Activated CD4-positive, alpha-beta T cell treated with anti-CD3 and anti-CD28 coated beads, Interleukin-2, amount 50 U/mL, for 4 hours (primary cell): ENCODE results near the gene NLRP2B.
"Not testable (repeated sequence)": the region's sequence is repeated elsewhere in the genome, so short reads cannot be mapped to it uniquely, and the experiment has no call there.

ENCODE experiments used
- DNase-seq, 2 experiments: peaks; one replicate each; pipeline ENCODE4 v3.0.0-alpha.2; 2020

NLRP2B gene

DNA sequence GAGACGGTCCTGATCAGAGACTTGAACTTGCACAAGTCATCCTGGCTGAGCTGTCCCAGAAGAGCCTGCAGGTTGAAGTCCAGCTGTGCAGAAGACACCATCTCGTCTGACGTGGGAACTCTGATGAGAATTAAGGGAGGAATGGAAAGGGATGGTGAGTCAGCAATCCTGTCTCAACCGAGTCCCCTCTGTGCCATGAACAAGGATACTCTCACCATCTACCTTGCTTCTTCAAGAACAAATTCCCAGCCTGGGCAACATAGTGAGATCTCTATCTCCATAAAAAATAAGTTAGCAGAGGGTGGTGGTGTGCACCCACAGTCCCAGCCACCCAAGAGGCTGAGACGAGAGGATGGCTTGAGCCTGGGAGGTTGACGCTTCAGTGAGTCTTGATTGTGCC lies at the start of gene NLRP2B:
Gene NLRP2B, minus strand, starts transcription at position 101 of the 400 bp plus-strand sequence.
- DNase-seq = no peak

DNA sequence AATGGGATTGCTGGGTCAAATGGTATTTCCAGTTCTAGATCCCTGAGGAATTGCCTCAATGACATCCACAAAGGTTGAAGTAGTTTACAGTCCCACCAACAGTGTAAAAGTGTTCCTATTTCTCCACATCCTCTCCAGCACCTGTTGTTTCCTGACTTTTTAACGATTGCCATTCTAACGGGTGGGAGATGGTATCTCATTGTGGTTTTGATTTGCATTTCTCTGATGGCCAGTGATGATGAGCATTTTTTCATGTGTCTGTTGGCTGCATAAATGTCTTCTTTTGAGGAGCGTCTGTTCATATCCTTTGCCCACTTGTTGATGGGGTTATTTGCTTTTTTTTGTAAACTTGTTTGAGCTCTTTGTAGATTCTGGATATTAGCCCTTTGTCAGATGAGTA lies 45.9 kb upstream of the NLRP2B start:
- DNase-seq = not testable (repeated sequence)

DNA sequence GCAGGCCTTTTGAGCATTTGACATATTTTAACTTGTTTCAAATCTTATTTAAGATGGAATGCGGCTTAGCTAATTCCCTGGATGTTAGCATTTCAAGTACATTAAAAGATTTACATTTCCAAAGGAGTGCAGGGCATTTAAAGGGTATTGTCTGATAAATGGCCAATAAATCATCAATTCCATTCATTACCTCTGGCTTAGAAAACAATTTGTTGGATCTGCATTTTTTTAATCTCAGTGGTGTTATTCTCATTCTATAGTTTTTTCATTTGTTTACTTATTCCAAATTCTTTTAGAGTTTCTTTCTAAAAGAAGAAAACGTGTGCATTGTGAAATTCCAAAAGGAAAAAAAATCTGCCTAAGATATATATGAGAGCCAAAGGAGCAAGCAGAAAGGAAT lies 1.3 kb upstream of the NLRP2B start:
- no peak for DNase-seq

DNA sequence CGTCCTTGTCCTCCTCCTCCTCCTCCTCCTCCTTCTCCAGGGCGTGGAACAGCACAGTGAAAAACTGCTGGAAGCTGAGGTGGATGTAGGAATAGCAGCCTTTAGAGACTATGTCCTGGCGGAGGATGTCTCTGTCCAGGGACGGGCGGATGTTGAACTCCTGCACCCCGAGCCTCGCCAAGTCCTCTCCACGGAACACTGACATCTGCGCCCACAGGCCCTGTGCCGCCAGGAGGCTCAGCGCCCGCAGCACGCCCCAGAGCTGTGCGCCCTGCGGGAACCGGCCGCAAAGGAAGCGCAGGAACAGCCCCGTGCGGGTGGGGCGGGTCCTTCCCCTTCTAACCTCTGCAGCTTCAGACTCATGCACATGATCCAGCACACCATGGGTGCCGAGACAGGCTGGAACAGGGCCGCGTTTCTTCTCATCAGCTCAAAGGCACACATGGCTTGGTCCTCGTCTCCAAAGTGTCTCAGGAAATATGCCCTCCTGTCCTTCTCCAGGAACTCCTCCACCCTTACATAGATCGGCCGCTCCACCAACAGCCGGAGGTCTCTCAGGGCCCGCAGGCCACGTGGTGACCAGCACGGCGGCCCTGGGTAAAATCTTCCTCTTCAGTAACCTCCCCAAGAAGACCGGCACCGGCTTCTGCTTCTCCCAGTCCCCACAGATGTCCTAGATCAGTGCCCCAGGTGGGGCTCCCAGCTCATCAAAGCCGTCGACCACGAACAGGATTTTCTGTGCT lies 1.2 kb downstream of the NLRP2B start:
- DNase-seq = no peak

DNA sequence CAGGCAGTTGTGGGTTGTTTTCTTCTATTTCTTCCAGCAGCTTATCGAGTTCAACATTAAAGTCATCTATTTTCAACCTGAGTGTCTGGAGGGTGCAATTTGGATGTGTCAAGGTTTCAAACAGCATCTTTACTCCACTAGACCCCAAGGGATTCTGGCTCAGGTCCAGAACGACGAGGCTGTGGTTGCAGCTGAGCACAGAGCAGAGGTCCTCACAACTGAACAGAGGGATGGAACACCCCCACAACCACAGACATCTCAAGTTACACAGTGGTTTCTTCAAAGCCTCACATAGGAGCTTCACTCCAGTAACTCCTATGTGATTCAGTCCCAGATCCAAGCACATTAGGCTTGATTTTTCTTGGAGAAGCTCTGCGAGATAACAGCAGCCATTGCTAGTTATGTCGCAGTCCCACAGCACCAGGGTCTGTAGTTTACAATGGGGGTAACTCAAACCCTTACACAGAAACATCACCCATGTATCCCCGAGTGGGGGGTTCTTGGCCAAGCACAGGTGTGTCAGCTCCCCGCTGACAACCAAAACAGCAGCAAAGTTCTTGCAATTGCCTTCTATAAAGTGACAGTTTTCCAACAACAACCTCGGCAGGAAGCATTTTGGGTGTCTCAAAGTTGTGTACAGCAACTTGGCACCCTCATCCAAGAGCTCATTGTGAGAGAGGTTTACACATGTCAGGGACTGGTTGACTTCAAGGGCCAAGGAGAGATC lies 2.8 kb downstream of the NLRP2B start:
- no peak for DNase-seq

DNA sequence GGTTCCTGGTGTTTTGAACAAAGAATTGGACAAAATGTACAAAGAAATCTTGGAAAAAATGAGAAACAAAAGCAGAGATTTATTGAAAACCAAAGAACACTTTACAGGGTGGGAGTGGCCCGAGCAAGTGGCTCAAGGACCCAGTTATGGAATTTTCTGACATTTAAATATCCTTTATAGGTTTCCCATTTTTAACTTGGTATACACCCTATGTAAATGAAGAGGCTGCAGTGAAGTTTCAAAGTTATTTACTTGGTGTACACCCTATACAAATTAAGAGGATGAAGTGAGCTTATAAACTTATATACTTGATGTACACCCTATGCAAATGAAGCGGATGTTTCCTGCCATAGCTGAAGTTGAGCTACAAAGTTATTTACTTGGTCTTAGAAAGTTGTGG lies 4.7 kb downstream of the NLRP2B start:
- DNase-seq = no peak

DNA sequence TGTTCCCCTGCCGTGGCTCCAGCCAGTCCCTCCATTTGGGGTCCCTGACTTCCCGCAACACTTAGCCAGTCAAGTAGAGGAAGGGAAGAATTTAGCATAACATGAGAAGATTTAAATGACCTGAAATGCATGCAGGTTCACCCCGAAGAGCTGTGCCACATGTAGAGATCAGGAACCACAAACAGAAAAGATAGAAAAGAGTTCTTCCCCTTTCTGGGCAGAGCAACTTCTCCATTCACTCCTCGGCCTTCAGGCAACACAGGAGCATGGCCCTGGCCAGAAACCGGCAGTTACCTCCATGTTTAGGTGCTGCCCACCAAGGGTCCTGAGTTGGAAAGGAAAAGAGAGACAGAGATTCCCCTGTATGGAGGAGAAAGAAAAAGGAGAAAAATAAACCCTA lies 5.2 kb downstream of the NLRP2B start:
- DNase-seq = no peak

DNA sequence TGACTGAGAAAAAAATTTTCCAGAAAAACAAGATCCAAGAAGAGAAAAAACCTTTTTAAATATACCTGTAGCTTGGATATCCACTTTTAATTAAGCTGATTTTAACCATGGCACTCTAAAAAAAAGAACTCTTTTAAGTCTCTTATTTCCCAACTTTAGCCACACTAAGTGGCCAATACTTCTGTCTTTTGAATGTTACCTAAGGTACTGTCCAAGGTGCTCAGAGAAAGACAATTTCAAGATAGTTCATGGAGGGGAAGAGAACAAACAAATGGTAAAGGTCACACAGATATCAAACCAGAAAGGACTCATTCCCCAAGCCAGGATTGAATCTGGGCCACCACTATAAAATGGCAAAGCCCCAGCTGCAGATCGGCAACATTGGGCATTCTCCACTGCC lies 10.1 kb downstream of the NLRP2B start:
- DNase-seq = no peak

DNA sequence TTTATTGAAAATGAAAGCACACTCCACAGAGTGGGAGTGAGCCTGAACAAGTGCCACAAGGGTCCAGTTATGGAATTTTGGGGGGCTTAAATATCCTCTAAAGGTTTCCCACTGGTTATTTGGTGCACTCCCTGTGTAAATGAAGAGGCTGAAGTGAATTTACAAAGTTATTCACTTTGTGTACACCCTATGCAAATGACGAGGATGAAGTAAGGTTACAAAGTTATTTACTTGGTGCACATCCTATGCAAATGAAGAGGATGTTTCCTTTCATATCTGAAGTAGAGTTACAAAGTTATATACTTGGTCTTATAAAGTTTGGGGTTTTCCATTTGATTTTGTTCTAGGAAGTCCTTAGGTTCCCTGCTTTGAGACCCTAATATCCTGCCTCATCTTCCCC lies 13.1 kb downstream of the NLRP2B start:
- DNase-seq = no peak

DNA sequence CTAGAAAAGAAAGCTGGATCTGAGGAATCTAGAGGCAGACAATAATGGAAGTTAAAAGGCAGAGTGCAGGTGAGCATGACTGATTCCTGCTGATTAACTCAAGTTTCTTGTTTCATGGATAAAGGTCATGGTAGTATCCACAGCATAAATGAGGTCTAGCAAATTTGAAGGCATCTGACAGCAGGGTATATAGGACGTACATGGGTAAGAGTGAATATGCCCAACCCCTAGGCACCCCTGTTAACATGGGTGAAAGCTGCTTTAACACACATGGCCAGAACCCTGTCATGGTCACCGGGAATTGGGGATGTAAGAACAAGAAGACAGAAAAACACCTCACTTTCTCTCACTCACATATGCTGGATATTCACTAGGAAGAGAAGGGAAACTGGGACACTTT lies 25.0 kb downstream of the NLRP2B start:
- no peak for DNase-seq

DNA sequence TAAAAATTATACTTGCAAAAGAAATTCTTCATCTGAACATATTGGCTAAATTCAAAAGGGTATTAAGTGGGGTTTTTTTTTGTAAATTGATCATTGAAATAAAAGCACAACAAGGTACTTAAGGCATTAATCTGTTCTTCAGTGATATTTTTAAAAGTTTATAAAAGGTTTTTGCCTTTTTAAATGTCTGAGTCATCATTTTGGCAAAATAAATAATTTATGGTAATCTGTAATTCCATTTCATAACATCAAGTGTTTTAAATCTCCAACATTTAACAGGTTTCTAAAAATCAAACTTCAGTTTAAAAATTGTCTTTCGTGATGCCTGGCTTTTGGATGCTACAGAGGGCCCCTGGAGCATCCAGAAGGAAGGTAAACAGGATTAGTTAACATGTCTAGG lies 27.4 kb downstream of the NLRP2B start:
- no peak for DNase-seq

DNA sequence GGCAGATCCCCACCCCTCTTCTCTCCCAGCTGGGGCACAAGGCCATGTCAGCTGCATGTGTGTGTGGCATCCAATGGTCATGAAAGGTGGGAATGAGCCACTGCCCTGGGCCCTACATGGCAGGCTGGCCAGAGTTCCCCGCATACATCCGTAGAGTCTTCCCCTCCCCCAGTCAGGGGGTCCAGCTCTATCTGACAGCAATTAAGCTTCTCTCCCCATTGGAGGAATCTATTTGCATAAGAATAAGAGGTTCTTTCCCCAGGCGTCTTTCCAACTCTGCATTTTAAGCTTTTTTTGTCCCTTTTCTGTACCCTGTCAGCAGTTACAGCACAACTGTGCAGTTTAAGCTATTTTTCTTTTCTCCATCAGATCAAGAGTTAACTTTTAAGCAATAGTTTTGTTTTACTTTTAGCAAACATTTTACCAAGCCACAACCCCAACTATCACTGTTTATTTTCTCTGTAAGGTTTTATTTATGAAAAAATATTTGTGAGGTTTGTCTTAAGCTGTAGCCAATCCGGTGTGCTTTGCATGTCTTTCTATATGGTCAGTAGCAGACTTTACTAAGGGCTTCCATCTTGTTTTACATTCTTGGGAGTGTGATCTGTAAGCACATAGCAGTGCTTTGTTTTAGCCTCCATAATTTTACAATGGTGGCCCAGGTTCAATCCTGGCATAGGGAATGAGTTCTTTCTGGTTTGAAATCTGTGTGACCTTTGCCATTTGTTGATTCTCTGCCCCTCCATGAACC lies 28.7 kb downstream of the NLRP2B start:
- no peak for DNase-seq

DNA sequence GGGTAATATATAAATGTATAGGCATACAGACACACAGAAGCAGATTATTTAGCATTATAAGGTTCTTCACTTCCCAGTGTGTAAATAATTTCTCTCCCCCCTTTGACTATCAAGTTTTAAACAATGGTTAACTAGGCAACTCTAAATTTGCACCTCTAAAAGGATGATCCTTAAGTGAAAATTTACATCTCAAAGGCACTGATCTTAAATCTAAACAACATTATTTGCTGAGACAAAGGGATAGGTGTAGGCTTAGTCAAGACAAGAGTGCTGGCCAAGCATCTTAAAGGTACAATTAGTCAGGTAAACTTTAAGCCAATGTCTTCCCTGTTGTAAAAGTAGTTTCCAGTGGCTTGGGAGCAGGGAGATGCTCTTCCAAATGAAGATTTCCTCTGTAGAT lies 33.0 kb downstream of the NLRP2B start:
- DNase-seq = no peak

DNA sequence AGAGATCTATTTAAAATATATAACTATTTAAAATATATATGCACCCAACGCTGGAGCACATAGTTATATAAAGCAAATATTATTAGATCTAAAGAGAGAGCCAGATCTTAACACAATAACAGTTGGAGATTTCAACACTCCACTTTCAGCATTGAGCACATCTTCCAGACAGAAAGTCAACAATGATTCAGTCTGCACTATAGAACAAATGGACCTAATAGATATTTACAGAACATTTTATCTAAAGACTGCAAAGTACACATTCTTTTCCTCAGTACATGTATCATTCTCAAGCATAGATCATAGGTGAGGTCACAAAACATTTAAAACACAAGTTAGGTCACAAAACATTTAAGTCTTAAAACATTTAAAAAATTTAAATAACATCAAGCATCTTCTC lies 36.4 kb downstream of the NLRP2B start:
- DNase-seq = no peak

DNA sequence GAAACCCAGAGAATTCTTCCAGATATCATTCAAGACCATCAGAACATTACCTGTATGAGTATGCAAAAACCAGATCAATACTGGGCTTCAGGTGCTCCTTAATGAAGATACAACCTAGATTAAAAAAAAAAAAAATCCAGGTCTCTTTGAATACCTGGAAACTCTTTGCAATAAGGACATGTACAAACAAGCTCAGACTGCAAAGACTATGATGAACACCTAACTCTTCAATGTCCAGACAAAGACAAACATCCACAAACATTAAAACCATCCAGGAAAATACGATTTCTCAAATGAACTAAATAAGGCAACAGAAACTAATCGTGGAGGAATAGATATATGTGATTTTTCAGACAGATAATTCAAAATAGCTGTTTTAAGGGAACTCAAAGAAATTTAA lies 38.7 kb downstream of the NLRP2B start:
- DNase-seq = no peak

DNA sequence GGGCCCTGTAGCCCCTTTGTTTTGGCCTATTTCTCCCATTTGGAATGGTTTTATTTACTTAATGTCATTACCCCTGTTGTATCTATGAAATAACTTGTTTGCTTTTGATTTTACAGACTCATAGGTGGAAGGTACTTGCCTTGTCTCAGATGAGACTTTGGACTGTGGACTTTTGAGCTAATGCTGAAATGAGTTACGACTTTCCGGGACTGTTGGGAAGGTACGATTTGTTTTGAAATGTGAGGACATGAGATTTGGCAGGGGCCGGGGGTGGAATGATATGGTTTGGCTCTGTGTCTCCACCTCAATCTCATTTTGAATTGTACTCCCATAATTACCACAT lies 39.4 kb downstream of the NLRP2B start:
- no peak for DNase-seq

DNA sequence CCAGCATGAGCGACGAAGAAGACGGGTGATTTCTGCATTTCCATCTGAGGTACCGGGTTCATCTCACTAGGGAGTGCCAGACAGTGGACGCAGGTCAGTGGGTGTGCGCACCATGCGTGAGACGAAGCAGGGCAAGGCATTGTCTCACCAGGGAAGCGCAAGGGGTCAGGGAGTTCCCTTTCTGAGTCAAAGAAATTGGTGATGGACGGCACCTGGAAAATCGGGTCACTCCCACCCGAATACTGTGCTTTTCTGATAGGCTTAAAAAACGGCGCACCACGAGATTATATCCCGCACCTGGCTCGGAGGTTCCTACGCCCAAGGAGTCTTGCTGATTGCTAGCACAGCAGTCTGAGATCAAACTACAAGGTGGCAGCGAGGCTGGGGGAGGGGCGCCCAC lies 50.6 kb downstream of the NLRP2B start:
- DNase-seq = not testable (repeated sequence)
